Astrocyte (in vitro differentiated cells and primary cell): ENCODE data around the gene HSD3B2. TPM values are rescaled to one million over a fixed set of nuclear protein-coding genes. Genes with fewer than 3 reads are reported as not detected.

ENCODE experiments used
- DNase-seq: peaks from one replicate; pipeline ENCODE4 v3.0.0-alpha.2; 2010; ENCODE audit warnings: low read depth
- FAIRE-seq: peaks from 2 replicates; lab custom pipeline; 2011; peaks lifted over from hg19 to GRCh38; lab: Jason Lieb, UNC
- H2AFZ ChIP-seq: 2 replicates; pipeline ENCODE4 v1.6.0; 2012; ENCODE audit warnings: low read depth, low read length, inconsistent platforms
- H3K27ac ChIP-seq: 2 replicates; pipeline ENCODE4 v1.5.1; 2011; ENCODE audit warnings: low read depth, low read length, inconsistent platforms
- H3K27me3 ChIP-seq: 2 replicates; pipeline ENCODE4 v1.6.0; 2011; ENCODE audit warnings: low read length, inconsistent platforms; ENCODE audit not compliant: insufficient read depth
- H3K36me3 ChIP-seq: 2 replicates; pipeline ENCODE4 v1.5.1; 2011; ENCODE audit warnings: low read length, inconsistent platforms; ENCODE audit not compliant: insufficient read depth
- H3K4me1 ChIP-seq: 2 replicates; pipeline ENCODE4 v1.5.1; 2011; ENCODE audit warnings: low read length, inconsistent platforms; ENCODE audit not compliant: insufficient read depth
- H3K4me2 ChIP-seq: 2 replicates; pipeline ENCODE4 v1.6.0; 2012; ENCODE audit warnings: low read length, inconsistent platforms
- H3K4me3 ChIP-seq: 2 replicates; pipeline ENCODE4 v1.5.1; 2011; ENCODE audit warnings: low read depth, mild to moderate bottlenecking, low read length, inconsistent platforms; ENCODE audit not compliant: insufficient read depth
- H3K79me2 ChIP-seq: 2 replicates; pipeline ENCODE4 v1.6.0; 2012; ENCODE audit warnings: mild to moderate bottlenecking, low read length, inconsistent platforms; ENCODE audit not compliant: insufficient read depth
- H3K9ac ChIP-seq: 2 replicates; pipeline ENCODE4 v1.6.0; 2012; ENCODE audit warnings: mild to moderate bottlenecking, low read length, inconsistent platforms
- H3K9me3 ChIP-seq: 2 replicates; pipeline ENCODE4 v1.5.1; 2012; ENCODE audit warnings: low read depth, mild to moderate bottlenecking, low read length, inconsistent platforms; ENCODE audit not compliant: insufficient read depth
- H4K20me1 ChIP-seq: 2 replicates; pipeline ENCODE4 v1.6.0; 2012; ENCODE audit warnings: low read length, inconsistent platforms; ENCODE audit not compliant: insufficient read depth
- H3K27ac Mint-ChIP-seq: one replicate; pipeline ENCODE4 v1.8.0; 2021; ENCODE audit warnings: mild to moderate bottlenecking, mixed read lengths; ENCODE audit not compliant: unreplicated experiment
- H3K27me3 Mint-ChIP-seq: one replicate; pipeline ENCODE4 v1.8.0; 2021; ENCODE audit warnings: low read depth, mixed read lengths; ENCODE audit not compliant: unreplicated experiment
- H3K36me3 Mint-ChIP-seq: one replicate; pipeline ENCODE4 v1.8.0; 2021; ENCODE audit warnings: low read depth, mixed read lengths; ENCODE audit not compliant: unreplicated experiment
- H3K4me1 Mint-ChIP-seq: one replicate; pipeline ENCODE4 v1.8.0; 2021; ENCODE audit warnings: low read depth, mixed read lengths; ENCODE audit not compliant: unreplicated experiment
- H3K4me3 Mint-ChIP-seq: one replicate; pipeline ENCODE4 v1.8.0; 2021; ENCODE audit warnings: mild to moderate bottlenecking, moderate library complexity, mixed read lengths; ENCODE audit not compliant: unreplicated experiment
- H3K9me3 Mint-ChIP-seq: one replicate; pipeline ENCODE4 v1.8.0; 2021; ENCODE audit warnings: mild to moderate bottlenecking, mixed read lengths; ENCODE audit not compliant: unreplicated experiment
- CTCF ChIP-seq: IDR thresholded peaks from 2 replicates; pipeline ENCODE4 v1.5.1; 2011; ENCODE audit warnings: low read depth, mild to moderate bottlenecking, inconsistent platforms, low read length, moderate library complexity; ENCODE audit not compliant: insufficient read depth
- EZH2 ChIP-seq: IDR thresholded peaks from 2 replicates; pipeline ENCODE4 v1.6.1; 2012; ENCODE audit warnings: mild to moderate bottlenecking, low read length, inconsistent platforms; ENCODE audit not compliant: insufficient read depth
- total RNA-seq: library from RNA; stranded (reverse); gene quantifications from 2 replicates; pipeline ENCODE4 v1.2.1, GENCODE V29; 2021

HSD3B2 gene
- total RNA-seq, 1 donor from 2014 or later, result not detected

GRCh38 chr1:119466445-119466844 is 51.5 kb downstream of the HSD3B2 start:
- no peak for DNase-seq

GRCh38 chr1:119467219-119467618 is 52.3 kb downstream of the HSD3B2 start:
- H3K27ac ChIP-seq, result no peak overlapping the region
- TF ChIP-seq EZH2, result no peak
- TF ChIP-seq CTCF, result no peak
- no peak overlapping the region for H3K4me3 Mint-ChIP-seq
- H3K27me3 ChIP-seq, result no peaks in the 10 kb centered on the region
- H3K4me2 ChIP-seq, result no peak overlapping the region
- H3K27ac Mint-ChIP-seq, result no peak overlapping the region
- H3K79me2 ChIP-seq, result no peaks in the 10 kb centered on the region
- H3K36me3 ChIP-seq, result no peaks in the 10 kb centered on the region
- no peaks in the 10 kb centered on the region for H4K20me1 ChIP-seq
- FAIRE-seq (no peak), DNase-seq (no peak)
- no peak overlapping the region for H3K9ac ChIP-seq
- no peak overlapping the region for H3K4me3 ChIP-seq
- H3K27me3 Mint-ChIP-seq, result peaks cover 29% of the 10 kb centered on the region
- H3K4me1 ChIP-seq, result no peaks in the 10 kb centered on the region
- H3K9me3 ChIP-seq, result no peaks in the 10 kb centered on the region
- H3K9me3 Mint-ChIP-seq, result no peaks in the 10 kb centered on the region
- H3K4me1 Mint-ChIP-seq, result peaks cover 8% of the 10 kb centered on the region
- H3K36me3 Mint-ChIP-seq, result no peaks in the 10 kb centered on the region
- no peak overlapping the region for H2AFZ ChIP-seq

More at GRCh38 chr1:119466445-119466844, 51.5 kb downstream of the HSD3B2 start:
- Histone ChIP-seq H3K4me1 (no peaks in the 10 kb centered on the region), H3K27me3 (no peaks in the 10 kb centered on the region), H2AFZ (no peak overlapping the region), H3K4me3 (no peak overlapping the region), H3K27ac (no peak overlapping the region), H3K4me2 (no peak overlapping the region), H3K79me2 (no peaks in the 10 kb centered on the region), H4K20me1 (no peaks in the 10 kb centered on the region), H3K36me3 (no peaks in the 10 kb centered on the region), H3K9me3 (no peaks in the 10 kb centered on the region), H3K9ac (no peak overlapping the region)
- no peak for FAIRE-seq
- Mint-ChIP-seq H3K27me3 (peaks cover 24% of the 10 kb centered on the region), H3K36me3 (no peaks in the 10 kb centered on the region), H3K9me3 (no peaks in the 10 kb centered on the region), H3K4me3 (no peak overlapping the region), H3K4me1 (peaks cover 8% of the 10 kb centered on the region), H3K27ac (no peak overlapping the region)
- no peak for TF ChIP-seq CTCF
- no peak for TF ChIP-seq EZH2

GRCh38 chr1:119467857-119468668 is 53.1 kb downstream of the HSD3B2 start:
- peaks cover 30% of the 10 kb centered on the region for H3K27me3 Mint-ChIP-seq
- H3K27ac Mint-ChIP-seq, result no peak overlapping the region
- H3K9ac ChIP-seq, result no peak overlapping the region
- H3K4me2 ChIP-seq, result no peak overlapping the region
- H3K4me1 Mint-ChIP-seq, result peaks cover 8% of the 10 kb centered on the region
- H3K4me1 ChIP-seq, result no peaks in the 10 kb centered on the region
- H2AFZ ChIP-seq, result no peak overlapping the region
- H4K20me1 ChIP-seq, result no peaks in the 10 kb centered on the region
- H3K36me3 ChIP-seq, result no peaks in the 10 kb centered on the region
- TF ChIP-seq CTCF, result no peak
- no peak for TF ChIP-seq EZH2
- DNase-seq (no peak), FAIRE-seq (no peak)
- no peak overlapping the region for H3K4me3 ChIP-seq
- H3K9me3 ChIP-seq, result no peaks in the 10 kb centered on the region
- H3K27ac ChIP-seq, result no peak overlapping the region
- no peaks in the 10 kb centered on the region for H3K27me3 ChIP-seq
- H3K9me3 Mint-ChIP-seq, result no peaks in the 10 kb centered on the region
- H3K4me3 Mint-ChIP-seq, result no peak overlapping the region
- H3K79me2 ChIP-seq, result no peaks in the 10 kb centered on the region
- H3K36me3 Mint-ChIP-seq, result no peaks in the 10 kb centered on the region
